Erythroblast (primary cell): Measurements from ENCODE around the gene C14orf39.

Experiments
- GATA1 ChIP-seq: IDR thresholded peaks from 2 replicates; pipeline ENCODE4 v1.6.1; 2011; ENCODE audit warnings: low read depth, mild to moderate bottlenecking, control low read depth, low read length, moderate library complexity
- POLR2A ChIP-seq: IDR thresholded peaks from 2 replicates; pipeline ENCODE4 v1.6.1; 2011; ENCODE audit warnings: mild to moderate bottlenecking, low read length

- TF ChIP-seq POLR2A (no peak), GATA1 (no peak)
Observed at GRCh38 chr14:60420050-60420449, 65.8 kb downstream of the C14orf39 start.
